ENCODE data around the gene DNAJC10. TPM values are rescaled to one million over a fixed set of nuclear protein-coding genes. Genes with fewer than 3 reads are reported as not detected.

The DNAJC10 gene, protein sequence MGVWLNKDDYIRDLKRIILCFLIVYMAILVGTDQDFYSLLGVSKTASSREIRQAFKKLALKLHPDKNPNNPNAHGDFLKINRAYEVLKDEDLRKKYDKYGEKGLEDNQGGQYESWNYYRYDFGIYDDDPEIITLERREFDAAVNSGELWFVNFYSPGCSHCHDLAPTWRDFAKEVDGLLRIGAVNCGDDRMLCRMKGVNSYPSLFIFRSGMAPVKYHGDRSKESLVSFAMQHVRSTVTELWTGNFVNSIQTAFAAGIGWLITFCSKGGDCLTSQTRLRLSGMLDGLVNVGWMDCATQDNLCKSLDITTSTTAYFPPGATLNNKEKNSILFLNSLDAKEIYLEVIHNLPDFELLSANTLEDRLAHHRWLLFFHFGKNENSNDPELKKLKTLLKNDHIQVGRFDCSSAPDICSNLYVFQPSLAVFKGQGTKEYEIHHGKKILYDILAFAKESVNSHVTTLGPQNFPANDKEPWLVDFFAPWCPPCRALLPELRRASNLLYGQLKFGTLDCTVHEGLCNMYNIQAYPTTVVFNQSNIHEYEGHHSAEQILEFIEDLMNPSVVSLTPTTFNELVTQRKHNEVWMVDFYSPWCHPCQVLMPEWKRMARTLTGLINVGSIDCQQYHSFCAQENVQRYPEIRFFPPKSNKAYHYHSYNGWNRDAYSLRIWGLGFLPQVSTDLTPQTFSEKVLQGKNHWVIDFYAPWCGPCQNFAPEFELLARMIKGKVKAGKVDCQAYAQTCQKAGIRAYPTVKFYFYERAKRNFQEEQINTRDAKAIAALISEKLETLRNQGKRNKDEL
- total RNA-seq, result 32.9 TPM
- 10 to 100 TPM; 38.2 to 52.5 (median 49.4) TPM for polyA plus RNA-seq

DNA sequence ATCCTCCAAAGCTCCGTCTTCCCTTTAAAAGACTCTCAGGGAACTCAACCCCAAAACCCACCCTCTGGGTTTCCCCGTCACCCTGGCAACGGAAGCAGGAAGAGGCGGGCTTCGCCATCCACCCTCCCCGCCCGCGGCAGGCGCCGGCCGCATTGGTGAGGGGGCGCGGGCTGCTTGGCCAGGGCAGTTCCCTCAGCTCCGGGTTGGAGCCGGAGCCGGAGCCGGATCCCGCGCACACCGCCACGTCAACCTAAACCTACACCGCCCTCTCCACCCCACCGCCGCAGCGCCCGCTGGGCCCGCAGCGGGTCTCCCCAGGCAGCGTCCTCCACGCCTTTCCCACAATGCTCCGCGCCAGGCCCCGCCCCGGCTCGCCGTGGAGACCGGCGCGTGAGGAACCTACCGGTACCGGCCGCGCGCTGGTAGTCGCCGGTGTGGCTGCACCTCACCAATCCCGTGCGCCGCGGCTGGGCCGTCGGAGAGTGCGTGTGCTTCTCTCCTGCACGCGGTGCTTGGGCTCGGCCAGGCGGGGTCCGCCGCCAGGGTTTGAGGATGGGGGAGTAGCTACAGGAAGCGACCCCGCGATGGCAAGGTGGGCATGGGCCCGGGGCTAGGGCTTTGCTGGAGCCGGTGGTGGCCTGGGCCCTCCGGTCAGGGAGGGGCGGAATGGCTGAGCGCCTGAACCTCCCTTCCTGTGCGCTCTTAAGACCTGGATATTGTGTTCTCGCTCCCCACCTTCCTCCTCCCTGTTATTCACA is at the start of gene DNAJC10:
DNAJC10 (plus strand) TSS at position 366 of the 758 bp plus-strand sequence. CDS start 1,830 bp downstream, outside the sequence.
- H3K27me3 Mint-ChIP-seq, result peaks cover 13% of the 10 kb centered on the region
- H3K27ac ChIP-seq (ENCODE audit: insufficient read depth, low read length, poor library complexity, severe bottlenecking), result peak within 1 kb of the TSS; percentile 80
- peaks cover 6% of the 10 kb centered on the region for H3K36me3 Mint-ChIP-seq
- H3K9me3 ChIP-seq (ENCODE audit: control insufficient read depth in 2 of 2, low read length in 2 of 2), result no peaks in the 10 kb centered on the region
- H3K27me3 ChIP-seq (ENCODE audit: control insufficient read depth, insufficient read depth, low read length), result peaks cover 2% of the 10 kb centered on the region
- H3K4me3 ChIP-seq (ENCODE audit: low read depth, low read length), result peak within 1 kb of the TSS; percentile 96
- DNase-seq (peak; percentile 83 to 86 (median 84)), ATAC-seq (ENCODE audit: low read depth in 2 of 2) (peak; percentile 85 to 89)
- no peak within 1 kb of the TSS for H3K4me3 Mint-ChIP-seq
- H3K36me3 ChIP-seq (ENCODE audit: control insufficient read depth, insufficient read depth, low read length), result peaks cover 2% of the 10 kb centered on the region
- H3K9me3 Mint-ChIP-seq, result no peaks in the 10 kb centered on the region
- no peak within 1 kb of the TSS for H3K27ac Mint-ChIP-seq
- peaks cover 0 to 9% (median 4%) of the 10 kb centered on the region in 4 donors for H3K4me1 Mint-ChIP-seq
- peaks cover 24% of the 10 kb centered on the region for H3K4me1 ChIP-seq (ENCODE audit: control insufficient read depth, insufficient read depth, low read length, poor library complexity, severe bottlenecking)

DNA sequence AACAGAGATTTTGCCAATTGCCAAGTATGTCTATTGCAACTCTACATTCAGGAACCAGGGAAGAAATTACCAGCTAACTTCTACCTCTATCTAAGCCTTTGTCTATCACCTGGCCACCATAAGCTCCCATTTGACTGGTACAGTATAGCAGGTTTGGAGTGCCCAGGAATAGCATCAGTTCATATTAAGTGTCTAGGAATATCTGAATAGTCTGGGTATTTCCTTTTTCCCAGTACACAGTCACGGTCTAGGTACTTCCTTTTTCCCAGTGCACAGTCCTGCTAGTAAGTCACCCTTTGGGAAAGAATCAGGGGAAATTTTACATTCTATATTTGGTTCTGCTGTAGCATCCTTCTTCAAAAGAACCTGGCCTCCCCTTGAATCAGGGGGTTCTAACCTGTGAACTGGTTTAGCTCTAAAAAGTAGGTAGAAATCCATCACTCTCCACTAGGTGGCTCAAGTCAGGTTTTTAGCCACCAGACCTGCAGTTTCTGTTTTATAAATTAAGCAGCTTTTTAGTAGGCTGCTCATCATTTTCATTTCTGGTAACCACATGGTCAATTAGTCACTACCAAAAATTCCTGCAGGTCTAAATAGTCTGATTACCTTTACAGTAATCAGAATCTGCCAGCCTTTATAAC is 49.3 kb upstream of the DNAJC10 start:
- H3K27me3 Mint-ChIP-seq, result peaks cover 5% of the 10 kb centered on the region
- H3K4me3 ChIP-seq (ENCODE audit: low read depth, low read length), result no peak overlapping the region
- no peaks in the 10 kb centered on the region for H3K4me1 Mint-ChIP-seq
- no peaks in the 10 kb centered on the region for H3K36me3 ChIP-seq (ENCODE audit: control insufficient read depth, insufficient read depth, low read length)
- H3K9me3 ChIP-seq (ENCODE audit: control insufficient read depth in 2 of 2, low read length in 2 of 2), result no peaks in the 10 kb centered on the region
- no peak overlapping the region for H3K27ac Mint-ChIP-seq
- no peak overlapping the region for H3K4me3 Mint-ChIP-seq
- no peaks in the 10 kb centered on the region for H3K9me3 Mint-ChIP-seq
- H3K4me1 ChIP-seq (ENCODE audit: control insufficient read depth, insufficient read depth, low read length, poor library complexity, severe bottlenecking), result no peaks in the 10 kb centered on the region
- peak in 2 of 3 donors; percentile 33 to 53 for DNase-seq
- no peaks in the 10 kb centered on the region for H3K36me3 Mint-ChIP-seq
- no peak overlapping the region for H3K27ac ChIP-seq (ENCODE audit: insufficient read depth, low read length, poor library complexity, severe bottlenecking)
- H3K27me3 ChIP-seq (ENCODE audit: control insufficient read depth, insufficient read depth, low read length), result no peaks in the 10 kb centered on the region
- ATAC-seq (ENCODE audit: low read depth in 2 of 2), result peak; percentile 37 to 53

DNA sequence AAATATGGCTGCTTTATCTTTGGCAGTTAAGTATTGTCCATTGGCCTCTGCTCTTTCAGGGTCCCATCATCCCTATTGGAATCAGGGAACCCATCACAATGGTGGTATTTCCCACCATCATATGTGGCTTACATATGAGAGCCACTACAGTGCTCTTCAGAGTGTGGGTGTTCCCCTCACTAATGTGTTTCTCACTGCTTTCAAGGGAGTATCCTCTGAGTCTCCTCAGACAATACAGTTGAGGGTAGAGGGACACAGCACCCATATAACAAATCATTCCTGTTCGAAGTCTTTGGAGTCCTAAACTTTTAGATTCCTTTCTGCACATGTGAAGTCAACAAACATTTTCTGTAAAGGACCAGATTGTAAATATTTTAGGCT is 48.8 kb upstream of the DNAJC10 start:
- DNase-seq (no peak), ATAC-seq (ENCODE audit: low read depth in 2 of 2) (no peak)
- no peak overlapping the region for H3K27ac ChIP-seq (ENCODE audit: insufficient read depth, low read length, poor library complexity, severe bottlenecking)
- no peaks in the 10 kb centered on the region for H3K36me3 ChIP-seq (ENCODE audit: control insufficient read depth, insufficient read depth, low read length)
- H3K4me1 ChIP-seq (ENCODE audit: control insufficient read depth, insufficient read depth, low read length, poor library complexity, severe bottlenecking), result no peaks in the 10 kb centered on the region
- H3K27me3 Mint-ChIP-seq, result peaks cover 5% of the 10 kb centered on the region
- no peaks in the 10 kb centered on the region for H3K9me3 ChIP-seq (ENCODE audit: control insufficient read depth in 2 of 2, low read length in 2 of 2)
- no peaks in the 10 kb centered on the region for H3K9me3 Mint-ChIP-seq
- no peak overlapping the region for H3K4me3 ChIP-seq (ENCODE audit: low read depth, low read length)
- H3K27ac Mint-ChIP-seq, result no peak overlapping the region
- no peaks in the 10 kb centered on the region for H3K27me3 ChIP-seq (ENCODE audit: control insufficient read depth, insufficient read depth, low read length)
- H3K4me3 Mint-ChIP-seq, result no peak overlapping the region
- no peaks in the 10 kb centered on the region for H3K4me1 Mint-ChIP-seq
- H3K36me3 Mint-ChIP-seq, result no peaks in the 10 kb centered on the region

DNA sequence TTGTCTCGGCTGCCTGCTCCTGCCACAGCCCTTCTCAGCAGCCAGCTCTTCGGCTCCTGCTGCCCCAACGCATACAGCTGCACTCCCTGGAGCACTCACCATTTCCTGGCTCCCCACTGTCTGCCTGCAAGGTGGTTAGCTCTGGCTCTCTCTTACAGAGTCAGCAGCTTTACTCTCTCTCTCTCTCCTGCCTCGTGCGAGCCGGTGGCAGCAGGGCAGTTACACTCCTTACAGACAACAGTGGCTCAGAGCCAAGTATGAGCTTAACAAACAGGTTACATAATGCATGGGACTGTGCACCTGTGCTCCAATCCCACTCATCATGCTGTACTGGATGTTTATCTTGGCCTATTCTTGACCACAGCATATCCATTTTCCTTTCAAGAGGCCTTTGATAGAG is 47.4 kb upstream of the DNAJC10 start:
- Histone ChIP-seq H3K36me3 (ENCODE audit: control insufficient read depth, insufficient read depth, low read length) (no peaks in the 10 kb centered on the region), H3K27ac (ENCODE audit: insufficient read depth, low read length, poor library complexity, severe bottlenecking) (no peak overlapping the region), H3K4me1 (ENCODE audit: control insufficient read depth, insufficient read depth, low read length, poor library complexity, severe bottlenecking) (no peaks in the 10 kb centered on the region), H3K4me3 (ENCODE audit: low read depth, low read length) (no peak overlapping the region), H3K9me3 (ENCODE audit: control insufficient read depth in 2 of 2, low read length in 2 of 2) (no peaks in the 10 kb centered on the region), H3K27me3 (ENCODE audit: control insufficient read depth, insufficient read depth, low read length) (no peaks in the 10 kb centered on the region)
- ATAC-seq (ENCODE audit: low read depth in 2 of 2) (peak in 1 of 2 donors; percentile 14), DNase-seq (no peak)
- Mint-ChIP-seq H3K4me1 (no peaks in the 10 kb centered on the region), H3K36me3 (no peaks in the 10 kb centered on the region), H3K27ac (no peak overlapping the region), H3K27me3 (no peaks in the 10 kb centered on the region), H3K9me3 (no peaks in the 10 kb centered on the region), H3K4me3 (no peak overlapping the region)

DNA sequence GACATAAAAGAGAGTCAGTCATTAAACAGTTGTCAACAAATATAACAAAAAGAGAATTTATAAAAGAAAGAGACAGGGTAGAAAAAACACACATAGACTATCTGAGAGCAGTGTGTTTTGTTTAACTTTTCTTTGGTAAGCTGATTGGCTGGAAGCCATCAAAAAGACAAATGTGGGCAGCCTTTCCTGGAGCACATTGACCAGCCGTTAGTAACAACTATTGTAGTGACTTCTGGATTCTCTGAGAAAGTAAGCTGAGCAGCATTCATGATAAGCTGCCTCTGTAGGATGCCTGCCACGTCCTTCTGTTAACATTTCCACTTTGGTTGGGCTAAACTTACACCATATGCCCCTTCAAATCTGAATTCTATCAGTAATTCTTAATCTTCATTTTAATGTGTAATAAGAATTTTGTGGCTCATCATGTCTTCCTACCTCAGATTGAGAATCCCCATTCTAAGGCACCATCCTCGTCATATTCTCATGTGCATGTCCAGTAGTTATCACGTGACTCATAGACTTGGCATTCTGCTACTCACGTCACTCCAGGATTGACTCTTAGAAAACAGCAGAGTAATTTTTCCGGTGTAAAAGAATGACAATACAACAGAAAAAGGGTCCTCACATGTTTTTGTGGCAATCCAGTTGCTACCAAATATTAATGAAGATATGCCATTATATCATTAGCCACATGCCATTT is 43.4 kb upstream of the DNAJC10 start:
- H3K4me3 Mint-ChIP-seq, result no peak overlapping the region
- no peak for DNase-seq
- no peaks in the 10 kb centered on the region for H3K4me1 ChIP-seq (ENCODE audit: control insufficient read depth, insufficient read depth, low read length, poor library complexity, severe bottlenecking)
- H3K36me3 Mint-ChIP-seq, result no peaks in the 10 kb centered on the region
- no peak overlapping the region for H3K27ac Mint-ChIP-seq
- ATAC-seq (ENCODE audit: low read depth in 2 of 2), result no peak
- peaks cover 0 to 4% (median 0%) of the 10 kb centered on the region in 7 donors for H3K9me3 Mint-ChIP-seq
- no peak overlapping the region for H3K27ac ChIP-seq (ENCODE audit: insufficient read depth, low read length, poor library complexity, severe bottlenecking)
- no peaks in the 10 kb centered on the region for H3K36me3 ChIP-seq (ENCODE audit: control insufficient read depth, insufficient read depth, low read length)
- peaks cover 0 to 2% of the 10 kb centered on the region in 2 experiments for H3K9me3 ChIP-seq (ENCODE audit: control insufficient read depth in 2 of 2, low read length in 2 of 2)
- H3K4me3 ChIP-seq (ENCODE audit: low read depth, low read length), result no peak overlapping the region
- peaks cover 16% of the 10 kb centered on the region for H3K27me3 Mint-ChIP-seq
- no peaks in the 10 kb centered on the region for H3K4me1 Mint-ChIP-seq
- H3K27me3 ChIP-seq (ENCODE audit: control insufficient read depth, insufficient read depth, low read length), result no peaks in the 10 kb centered on the region

DNA sequence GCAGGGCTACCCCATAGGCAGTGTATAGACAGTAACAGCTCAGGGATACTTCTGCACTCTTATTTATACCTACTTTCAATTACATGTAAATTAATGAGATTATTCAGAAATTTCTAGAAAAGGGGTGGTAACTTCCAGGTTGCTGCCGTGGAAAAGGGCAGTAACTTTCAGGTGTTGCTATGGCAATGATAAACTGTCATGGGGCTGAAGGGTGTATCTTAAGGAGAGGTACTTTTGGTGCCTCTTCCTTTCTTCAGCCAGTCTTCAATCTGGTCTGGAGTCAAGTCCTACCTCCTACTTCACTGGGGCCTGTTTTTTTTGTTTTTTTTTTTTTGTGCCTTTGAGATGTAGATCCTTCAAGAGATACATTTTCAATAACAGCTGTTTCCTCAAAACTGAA is 35.2 kb upstream of the DNAJC10 start:
- Mint-ChIP-seq H3K27ac (no peak overlapping the region), H3K36me3 (no peaks in the 10 kb centered on the region), H3K27me3 (peaks cover 26% of the 10 kb centered on the region), H3K9me3 (peaks cover 0 to 2% (median 0%) of the 10 kb centered on the region in 7 donors), H3K4me1 (peaks cover 0 to 2% (median 0%) of the 10 kb centered on the region in 4 donors), H3K4me3 (no peak overlapping the region)
- no peaks in the 10 kb centered on the region for H3K4me1 ChIP-seq (ENCODE audit: control insufficient read depth, insufficient read depth, low read length, poor library complexity, severe bottlenecking)
- no peak overlapping the region for H3K27ac ChIP-seq (ENCODE audit: insufficient read depth, low read length, poor library complexity, severe bottlenecking)
- no peak for DNase-seq
- H3K4me3 ChIP-seq (ENCODE audit: low read depth, low read length), result no peak overlapping the region
- no peak for ATAC-seq (ENCODE audit: low read depth in 2 of 2)
- H3K9me3 ChIP-seq (ENCODE audit: control insufficient read depth in 2 of 2, low read length in 2 of 2), result no peaks in the 10 kb centered on the region
- no peaks in the 10 kb centered on the region for H3K36me3 ChIP-seq (ENCODE audit: control insufficient read depth, insufficient read depth, low read length)
- no peaks in the 10 kb centered on the region for H3K27me3 ChIP-seq (ENCODE audit: control insufficient read depth, insufficient read depth, low read length)

DNA sequence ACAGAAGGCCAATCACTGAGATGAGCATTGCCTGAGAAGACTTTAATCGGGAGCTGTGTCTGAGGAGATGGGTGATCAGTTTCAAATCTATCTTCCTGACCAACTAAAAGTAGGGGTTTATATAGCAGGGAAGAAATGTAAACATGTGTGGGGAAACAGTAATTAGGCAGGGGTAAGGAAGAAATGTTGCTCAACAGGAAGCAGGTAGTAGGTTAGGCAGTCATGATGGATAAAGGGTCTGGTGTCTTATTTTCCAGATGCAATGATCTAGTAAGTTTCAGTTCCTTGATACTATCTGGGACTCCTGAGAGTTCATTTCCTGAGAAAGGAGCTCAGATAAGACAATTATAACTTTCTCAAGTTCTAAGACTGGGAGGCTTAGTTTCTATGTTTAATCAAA is 33.8 kb upstream of the DNAJC10 start:
- Histone ChIP-seq H3K4me1 (ENCODE audit: control insufficient read depth, insufficient read depth, low read length, poor library complexity, severe bottlenecking) (no peaks in the 10 kb centered on the region), H3K4me3 (ENCODE audit: low read depth, low read length) (no peak overlapping the region), H3K27me3 (ENCODE audit: control insufficient read depth, insufficient read depth, low read length) (no peaks in the 10 kb centered on the region), H3K36me3 (ENCODE audit: control insufficient read depth, insufficient read depth, low read length) (no peaks in the 10 kb centered on the region), H3K27ac (ENCODE audit: insufficient read depth, low read length, poor library complexity, severe bottlenecking) (no peak overlapping the region), H3K9me3 (ENCODE audit: control insufficient read depth in 2 of 2, low read length in 2 of 2) (no peaks in the 10 kb centered on the region)
- Mint-ChIP-seq H3K9me3 (peaks cover 0 to 2% (median 0%) of the 10 kb centered on the region in 7 donors), H3K36me3 (no peaks in the 10 kb centered on the region), H3K27ac (no peak overlapping the region), H3K27me3 (peaks cover 15% of the 10 kb centered on the region), H3K4me3 (no peak overlapping the region), H3K4me1 (peaks cover 0 to 2% (median 0%) of the 10 kb centered on the region in 4 donors)
- DNase-seq (no peak), ATAC-seq (ENCODE audit: low read depth in 2 of 2) (no peak)
